IMR-90 (cell line): ENCODE measurements around the gene TIAM1. TPM values are rescaled to one million over a fixed set of nuclear protein-coding genes. Genes with fewer than 3 reads are reported as not detected.

Experiments
- ATAC-seq: fragments of 200-7000 bp; cut with Tn5 transposase; 2 replicates; pipeline ENCODE4 v1.9.1; 2020; ENCODE audit warnings: low read depth, mild to moderate bottlenecking, moderate library complexity
- BruUV-seq: library from RNA; stranded (reverse); fragments of 400-500 nt; replicated peaks from 2 replicates; lab custom pipeline; 2021; lab: Mats Ljungman, UMichigan
- CTCF ChIA-PET: fragments of 300-600 bp; formaldehyde crosslinking; extraction: SDS; loops from one replicate; lab custom pipeline; 2021; ENCODE audit warnings: antibody characterized with exemption; lab: Yijun Ruan, JAX
- POLR2A ChIA-PET: fragments of 300-600 bp; sonication (Branson Sonifier 250); formaldehyde crosslinking; loops from one replicate; lab custom pipeline; 2022; ENCODE audit warnings: antibody characterized with exemption; ENCODE audit not compliant: unreplicated experiment; lab: Charles Lee
- DNase-seq: peaks from one replicate; pipeline ENCODE4 v3.0.0; 2013
- H2AFZ ChIP-seq: replicated peaks from 2 replicates; pipeline ENCODE3; 2013; ENCODE audit warnings: low read length, mild to moderate bottlenecking; ENCODE audit not compliant: poor library complexity
- H2AK5ac ChIP-seq: 2 replicates; pipeline ENCODE4 v1.6.1; 2013; ENCODE audit warnings: low read depth, low read length, inconsistent platforms
- H2AK9ac ChIP-seq: replicated peaks from 2 replicates; pipeline ENCODE3; 2013; ENCODE audit warnings: mild to moderate bottlenecking, low read depth, low read length, moderate library complexity; ENCODE audit not compliant: poor library complexity
- H2BK120ac ChIP-seq: 2 replicates; pipeline ENCODE4 v1.6.1; 2013; ENCODE audit warnings: low read depth, low read length, inconsistent platforms
- H2BK15ac ChIP-seq: 3 replicates; pipeline ENCODE4 v1.6.1; 2013; ENCODE audit warnings: low read depth, low read length, inconsistent platforms
- H2BK20ac ChIP-seq: 2 replicates; pipeline ENCODE4 v1.6.1; 2013; ENCODE audit warnings: low read depth, mild to moderate bottlenecking, inconsistent platforms, low read length, moderate library complexity
- H2BK5ac ChIP-seq: 2 replicates; pipeline ENCODE4 v1.6.1; 2013; ENCODE audit warnings: mild to moderate bottlenecking, low read depth, low read length, inconsistent platforms; ENCODE audit not compliant: poor library complexity, severe bottlenecking
- H3K14ac ChIP-seq: replicated peaks from 2 replicates; pipeline ENCODE4 v1.6.1; 2013; ENCODE audit warnings: low read depth, low read length, inconsistent platforms
- H3K18ac ChIP-seq: 2 replicates; pipeline ENCODE4 v1.6.1; 2013; ENCODE audit warnings: low read depth, low read length, control low read depth
- H3K23ac ChIP-seq: 2 replicates; pipeline ENCODE4 v1.6.1; 2013; ENCODE audit warnings: low read depth, low read length, inconsistent platforms
- H3K27ac ChIP-seq: 2 replicates; pipeline ENCODE4 v1.5.1; 2013; ENCODE audit warnings: mild to moderate bottlenecking, control low read depth, low read length; ENCODE audit not compliant: insufficient read depth
- H3K27me3 ChIP-seq: 2 replicates; pipeline ENCODE4 v1.6.1; 2013; ENCODE audit warnings: low read length; ENCODE audit not compliant: control insufficient read depth, insufficient read depth
- H3K36me3 ChIP-seq: 2 replicates; pipeline ENCODE4 v1.6.1; 2013; ENCODE audit warnings: low read length, mixed read lengths; ENCODE audit not compliant: control insufficient read depth, insufficient read depth
- H3K4ac ChIP-seq: 2 replicates; pipeline ENCODE4 v1.6.1; 2013; ENCODE audit warnings: low read depth, low read length, inconsistent platforms
- H3K4me1 ChIP-seq: 2 replicates; pipeline ENCODE4 v1.6.1; 2013; ENCODE audit warnings: low read length, mixed read lengths; ENCODE audit not compliant: control insufficient read depth, insufficient read depth
- H3K4me2 ChIP-seq: 2 replicates; pipeline ENCODE4 v1.6.1; 2013; ENCODE audit warnings: low read depth, mild to moderate bottlenecking, control low read depth, low read length, moderate library complexity
- H3K4me3 ChIP-seq: 2 replicates; pipeline ENCODE4 v1.5.1; 2013; ENCODE audit warnings: low read depth, mild to moderate bottlenecking, control low read depth, low read length, moderate library complexity; ENCODE audit not compliant: insufficient read depth
- H3K56ac ChIP-seq: 2 replicates; pipeline ENCODE4 v1.6.1; 2013; ENCODE audit warnings: low read length, inconsistent platforms; ENCODE audit not compliant: insufficient read depth; ENCODE audit errors: extremely low read depth
- H3K79me1 ChIP-seq, 2 experiments: 2 replicates each; pipeline ENCODE4 v1.6.1; 2013; ENCODE audit warnings: low read length in 2 of 2, inconsistent platforms in 1 of 2, low read depth in 1 of 2
- H3K9ac ChIP-seq: 2 replicates; pipeline ENCODE4 v1.6.1; 2013; ENCODE audit warnings: low read depth, low read length, control low read depth
- H3K9me1 ChIP-seq: 2 replicates; pipeline ENCODE4 v1.6.1; 2013; ENCODE audit warnings: low read length, inconsistent platforms; ENCODE audit not compliant: insufficient read depth
- H3K9me3 ChIP-seq: 2 replicates; pipeline ENCODE4 v1.6.1; 2013; ENCODE audit warnings: low read length; ENCODE audit not compliant: control insufficient read depth, insufficient read depth
- H4K20me1 ChIP-seq: 2 replicates; pipeline ENCODE4 v1.6.1; 2013; ENCODE audit warnings: low read length, inconsistent platforms; ENCODE audit not compliant: insufficient read depth
- H4K5ac ChIP-seq: 2 replicates; pipeline ENCODE4 v1.6.1; 2013; ENCODE audit warnings: mild to moderate bottlenecking, low read depth, low read length, control low read depth
- H4K8ac ChIP-seq, 2 experiments: 2 replicates each; pipeline ENCODE4 v1.6.1; 2013; ENCODE audit warnings: low read depth in 2 of 2, low read length in 2 of 2, control low read depth in 1 of 2, inconsistent platforms in 1 of 2
- H4K91ac ChIP-seq: 2 replicates; pipeline ENCODE4 v1.6.1; 2013; ENCODE audit warnings: low read depth, low read length, inconsistent platforms; ENCODE audit not compliant: insufficient read depth
- BHLHE40 ChIP-seq: fragments of 150-350 bp; IDR thresholded peaks from 2 replicates; pipeline ENCODE4 v1.6.1; 2016; ENCODE audit warnings: mild to moderate bottlenecking, low read depth, low read length
- CEBPB ChIP-seq: IDR thresholded peaks from 2 replicates; pipeline ENCODE4 v1.6.1; 2012; ENCODE audit warnings: low read depth, low read length, improper control_type of control experiment
- CHD1 ChIP-seq: IDR thresholded peaks from 2 replicates; pipeline ENCODE4 v1.6.1; 2012; ENCODE audit warnings: low read depth, low read length, improper control_type of control experiment
- MAFK ChIP-seq: IDR thresholded peaks from 2 replicates; pipeline ENCODE4 v1.6.1; 2012; ENCODE audit warnings: low read depth, low read length, improper control_type of control experiment
- MXI1 ChIP-seq: IDR thresholded peaks from 2 replicates; pipeline ENCODE4 v1.6.1; 2012; ENCODE audit warnings: low read depth, mild to moderate bottlenecking, low read length, moderate library complexity, borderline replicate concordance
- NFE2L2 ChIP-seq: fragments of 150-350 bp; IDR thresholded peaks from 2 replicates; pipeline ENCODE4 v1.6.1; 2016; ENCODE audit warnings: low read depth, mild to moderate bottlenecking, low read length
- POLR2A ChIP-seq: IDR thresholded peaks from 2 replicates; pipeline ENCODE4 v1.6.1; 2012; ENCODE audit warnings: mild to moderate bottlenecking, low read depth, low read length
- RAD21 ChIP-seq: IDR thresholded peaks from 2 replicates; pipeline ENCODE4 v1.6.1; 2012; ENCODE audit warnings: low read length, improper control_type of control experiment
- RCOR1 ChIP-seq: IDR thresholded peaks from 2 replicates; pipeline ENCODE4 v1.6.1; 2012; ENCODE audit warnings: mild to moderate bottlenecking, low read length, improper control_type of control experiment; ENCODE audit not compliant: insufficient replicate concordance
- RFX5 ChIP-seq: IDR thresholded peaks from 2 replicates; pipeline ENCODE4 v1.8.0; 2012; ENCODE audit warnings: low read depth, mild to moderate bottlenecking, low read length, moderate library complexity
- SMC3 ChIP-seq: fragments of 150-350 bp; IDR thresholded peaks from 2 replicates; pipeline ENCODE4 v1.6.1; 2016; ENCODE audit warnings: low read depth, mild to moderate bottlenecking, antibody characterized with exemption, low read length, moderate library complexity
- WGBS, 2 experiments: methylation state at CpG; one replicate each; pipeline versions ENCODE4 v1.1.5 to v1.1.7; 2013; ENCODE audit warnings: missing lambda C conversion rate in 2 of 2; ENCODE audit not compliant: insufficient read length in 1 of 2; ENCODE audit errors: extremely low coverage in 2 of 2; 5-methylcytosine and 5-hydroxymethylcytosine counted together
- dilution Hi-C: fragments of 300-500 bp; cut with HindIII; formaldehyde crosslinking; loops from one replicate; pipeline ENCODE4 v1.14.3; 2018; ENCODE audit warnings: low sequenced_read_pairs; ENCODE audit not compliant: unreplicated experiment
- in situ Hi-C: fragments of 300-500 bp; cut with MboI; formaldehyde crosslinking; loops from 3 replicates; pipeline ENCODE4 v1.14.3; 2019; ENCODE audit warnings: low sequenced_read_pairs, inconsistent platforms, mixed read lengths
- intact Hi-C: fragments of 100-400 bp; cut with micrococcal nuclease; formaldehyde crosslinking; loops from 2 replicates; pipeline ENCODE4 v1.10.0; 2022
- polyA plus RNA-seq, 3 experiments: library from polyadenylated mRNA; depleted of rRNA; stranded (reverse); fragments of >200 nt; gene quantifications; 2 replicates each; pipeline ENCODE4 v1.2.3, GENCODE V29; 2012; ENCODE audit warnings: low replicate concordance in 1 of 3
- total RNA-seq: library from RNA; depleted of rRNA; stranded (reverse); fragments of >200 nt; gene quantifications from 2 replicates; pipeline ENCODE4 v1.2.3, GENCODE V29; 2012
- TF ChIP-seq, protein P1 (sequence below): fragments of 150-350 bp; IDR thresholded peaks from 2 replicates; pipeline ENCODE4 v1.6.1; 2017; ENCODE audit warnings: mild to moderate bottlenecking, antibody characterized with exemption, low read length, low read depth
- TF ChIP-seq, protein P2 (sequence below): fragments of 150-350 bp; IDR thresholded peaks from 2 replicates; pipeline ENCODE4 v1.6.1; 2016; ENCODE audit warnings: low read depth, mild to moderate bottlenecking, low read length, moderate library complexity, borderline replicate concordance
- TF ChIP-seq, protein P3 (sequence below): conservative IDR thresholded peaks from 2 replicates; pipeline ENCODE4 v1.5.1; 2012; ENCODE audit warnings: mild to moderate bottlenecking, low read depth, low read length, improper control_type of control experiment

The TIAM1 gene
- total and polyA plus RNA-seq, 2 of the 4 experiments (the other 2 are of a cell fraction), result 2.9 to 9.3 TPM

DNA sequence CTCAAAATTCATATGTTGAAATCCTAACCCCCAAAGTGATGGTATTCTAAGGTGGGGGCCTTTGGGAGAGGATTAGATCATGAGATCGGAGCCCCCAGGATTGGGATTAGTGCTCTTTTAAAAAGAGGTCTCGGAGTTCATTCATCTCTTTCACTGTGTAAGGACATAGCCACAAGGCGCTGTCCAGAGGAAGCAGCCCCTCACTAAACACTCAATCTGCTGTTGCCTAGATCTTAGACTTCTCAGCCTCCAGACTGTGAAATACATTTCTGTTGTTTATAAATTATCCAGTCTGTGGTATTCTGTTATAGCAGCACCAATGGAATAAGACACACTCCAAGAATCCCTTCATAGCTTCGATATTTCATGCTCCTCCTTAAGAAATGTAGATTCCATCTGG lies 12.4 kb upstream of the TIAM1 start:
- no peak for TF ChIP-seq MXI1
- no peak for TF ChIP-seq CHD1
- no peak for TF ChIP-seq BHLHE40
- no peak for TF ChIP-seq MAFK
- no peak for TF ChIP-seq SMC3
- TF ChIP-seq NFE2L2, result no peak
- TF ChIP-seq, protein P1, sequence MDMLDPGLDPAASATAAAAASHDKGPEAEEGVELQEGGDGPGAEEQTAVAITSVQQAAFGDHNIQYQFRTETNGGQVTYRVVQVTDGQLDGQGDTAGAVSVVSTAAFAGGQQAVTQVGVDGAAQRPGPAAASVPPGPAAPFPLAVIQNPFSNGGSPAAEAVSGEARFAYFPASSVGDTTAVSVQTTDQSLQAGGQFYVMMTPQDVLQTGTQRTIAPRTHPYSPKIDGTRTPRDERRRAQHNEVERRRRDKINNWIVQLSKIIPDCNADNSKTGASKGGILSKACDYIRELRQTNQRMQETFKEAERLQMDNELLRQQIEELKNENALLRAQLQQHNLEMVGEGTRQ, result no peak
- TF ChIP-seq, protein P2, sequence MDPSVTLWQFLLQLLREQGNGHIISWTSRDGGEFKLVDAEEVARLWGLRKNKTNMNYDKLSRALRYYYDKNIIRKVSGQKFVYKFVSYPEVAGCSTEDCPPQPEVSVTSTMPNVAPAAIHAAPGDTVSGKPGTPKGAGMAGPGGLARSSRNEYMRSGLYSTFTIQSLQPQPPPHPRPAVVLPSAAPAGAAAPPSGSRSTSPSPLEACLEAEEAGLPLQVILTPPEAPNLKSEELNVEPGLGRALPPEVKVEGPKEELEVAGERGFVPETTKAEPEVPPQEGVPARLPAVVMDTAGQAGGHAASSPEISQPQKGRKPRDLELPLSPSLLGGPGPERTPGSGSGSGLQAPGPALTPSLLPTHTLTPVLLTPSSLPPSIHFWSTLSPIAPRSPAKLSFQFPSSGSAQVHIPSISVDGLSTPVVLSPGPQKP, result no peak
- no peak for TF ChIP-seq RAD21
- TF ChIP-seq POLR2A, result no peak
- TF ChIP-seq, protein P3, sequence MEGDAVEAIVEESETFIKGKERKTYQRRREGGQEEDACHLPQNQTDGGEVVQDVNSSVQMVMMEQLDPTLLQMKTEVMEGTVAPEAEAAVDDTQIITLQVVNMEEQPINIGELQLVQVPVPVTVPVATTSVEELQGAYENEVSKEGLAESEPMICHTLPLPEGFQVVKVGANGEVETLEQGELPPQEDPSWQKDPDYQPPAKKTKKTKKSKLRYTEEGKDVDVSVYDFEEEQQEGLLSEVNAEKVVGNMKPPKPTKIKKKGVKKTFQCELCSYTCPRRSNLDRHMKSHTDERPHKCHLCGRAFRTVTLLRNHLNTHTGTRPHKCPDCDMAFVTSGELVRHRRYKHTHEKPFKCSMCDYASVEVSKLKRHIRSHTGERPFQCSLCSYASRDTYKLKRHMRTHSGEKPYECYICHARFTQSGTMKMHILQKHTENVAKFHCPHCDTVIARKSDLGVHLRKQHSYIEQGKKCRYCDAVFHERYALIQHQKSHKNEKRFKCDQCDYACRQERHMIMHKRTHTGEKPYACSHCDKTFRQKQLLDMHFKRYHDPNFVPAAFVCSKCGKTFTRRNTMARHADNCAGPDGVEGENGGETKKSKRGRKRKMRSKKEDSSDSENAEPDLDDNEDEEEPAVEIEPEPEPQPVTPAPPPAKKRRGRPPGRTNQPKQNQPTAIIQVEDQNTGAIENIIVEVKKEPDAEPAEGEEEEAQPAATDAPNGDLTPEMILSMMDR, result no peak
- TF ChIP-seq CEBPB, result no peak
- TF ChIP-seq RCOR1, result no peak
- TF ChIP-seq RFX5, result no peak
- Histone ChIP-seq H3K36me3 (no peaks in the 10 kb centered on the region), H3K27ac (no peak overlapping the region), H4K91ac (no peak overlapping the region), H3K9me1 (no peaks in the 10 kb centered on the region), H2BK120ac (no peak overlapping the region), H3K4me1 (no peaks in the 10 kb centered on the region), H2AK9ac (no peak overlapping the region), H3K4ac (no peak overlapping the region), H4K5ac (no peak overlapping the region), H3K79me1 (no peaks in the 10 kb centered on the region), H3K56ac (no peak overlapping the region), H2BK20ac (no peak overlapping the region), H4K20me1 (no peaks in the 10 kb centered on the region), H3K18ac (no peak overlapping the region), H3K9ac (no peak overlapping the region), H3K4me2 (no peak overlapping the region), H3K9me3 (no peaks in the 10 kb centered on the region), H3K14ac (no peak overlapping the region), H3K23ac (no peak overlapping the region), H3K27me3 (no peaks in the 10 kb centered on the region), H4K8ac (no peak overlapping the region), H2BK5ac (no peak overlapping the region), H2AFZ (no peak overlapping the region), H2AK5ac (no peak overlapping the region), H3K4me3 (no peak overlapping the region), H2BK15ac (no peak overlapping the region)
- intact Hi-C loops (no loop called here), dilution Hi-C loops (no loop called here), in situ Hi-C loops (no loop called here)
- no peak for DNase-seq
- ATAC-seq, result no peak
- ChIA-PET POLR2A (no interaction called here), CTCF (no interaction called here)
- no TSS peak for BruUV-seq
- no CpG with 5 or more reads among the region's 4 CpGs for WGBS, 2 experiments
